ENCODE measurements around the gene PHC3.

DNA sequence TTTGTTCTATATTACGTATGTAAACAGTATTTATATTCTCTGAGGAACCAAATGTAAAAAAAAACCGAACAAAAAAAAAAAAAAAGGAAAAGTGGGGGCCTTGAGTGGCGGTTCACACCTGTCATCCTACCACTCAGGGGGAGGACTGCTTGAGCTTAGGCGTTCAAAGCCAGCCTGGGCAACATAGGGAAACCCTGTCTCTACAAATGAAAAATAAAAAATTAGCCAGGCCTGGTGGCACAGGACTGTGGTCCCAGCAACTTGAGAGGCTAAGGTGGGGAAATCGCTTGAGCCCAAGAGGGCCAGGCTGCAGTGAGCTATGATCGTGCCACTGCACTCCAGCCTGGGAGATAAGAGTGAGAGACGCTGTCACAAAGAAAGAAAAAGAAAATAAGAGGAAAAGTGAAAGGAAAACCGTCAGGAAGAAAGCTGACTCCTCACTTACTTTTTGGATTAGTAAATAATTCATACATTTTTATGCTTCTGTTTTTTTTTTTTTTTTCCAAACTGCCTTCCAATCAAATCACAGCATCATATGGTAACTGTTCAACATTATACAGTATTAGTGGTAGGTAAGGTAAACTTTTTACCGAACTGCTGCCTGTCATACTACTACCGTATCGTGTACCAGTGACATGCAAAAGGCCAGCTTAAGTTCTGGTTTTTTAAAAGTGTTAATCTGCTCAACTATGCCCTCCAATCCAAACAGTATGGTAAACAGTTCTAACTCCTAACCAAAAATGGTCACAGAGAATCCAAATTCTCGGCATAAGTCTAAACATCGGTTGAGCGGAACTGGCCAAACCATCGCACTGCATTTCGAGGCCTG lies 1.2 kb downstream of the PHC3 start:
- TF ChIP-seq, protein P1, sequence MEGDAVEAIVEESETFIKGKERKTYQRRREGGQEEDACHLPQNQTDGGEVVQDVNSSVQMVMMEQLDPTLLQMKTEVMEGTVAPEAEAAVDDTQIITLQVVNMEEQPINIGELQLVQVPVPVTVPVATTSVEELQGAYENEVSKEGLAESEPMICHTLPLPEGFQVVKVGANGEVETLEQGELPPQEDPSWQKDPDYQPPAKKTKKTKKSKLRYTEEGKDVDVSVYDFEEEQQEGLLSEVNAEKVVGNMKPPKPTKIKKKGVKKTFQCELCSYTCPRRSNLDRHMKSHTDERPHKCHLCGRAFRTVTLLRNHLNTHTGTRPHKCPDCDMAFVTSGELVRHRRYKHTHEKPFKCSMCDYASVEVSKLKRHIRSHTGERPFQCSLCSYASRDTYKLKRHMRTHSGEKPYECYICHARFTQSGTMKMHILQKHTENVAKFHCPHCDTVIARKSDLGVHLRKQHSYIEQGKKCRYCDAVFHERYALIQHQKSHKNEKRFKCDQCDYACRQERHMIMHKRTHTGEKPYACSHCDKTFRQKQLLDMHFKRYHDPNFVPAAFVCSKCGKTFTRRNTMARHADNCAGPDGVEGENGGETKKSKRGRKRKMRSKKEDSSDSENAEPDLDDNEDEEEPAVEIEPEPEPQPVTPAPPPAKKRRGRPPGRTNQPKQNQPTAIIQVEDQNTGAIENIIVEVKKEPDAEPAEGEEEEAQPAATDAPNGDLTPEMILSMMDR (IDR thresholded peaks at IDR 0.05): no peak
- no peak for TF ChIP-seq POLR2AphosphoS5 (IDR thresholded peaks at IDR 0.05)
- no peak for TF ChIP-seq EP300 (IDR thresholded peaks at IDR 0.05)
- TF ChIP-seq POLR2A (IDR thresholded peaks at IDR 0.05): no peak
